GM21423 (cell line): ENCODE measurements around the gene TAGLN.

Source experiments
- ATAC-seq: cut with Tn5 transposase; IDR thresholded peaks from one replicate; pipeline ENCODE4 v1.9.1; 2021; ENCODE audit warnings: mild to moderate bottlenecking, moderate library complexity; ENCODE audit not compliant: unreplicated experiment

Gene TAGLN

GRCh38 chr11:117229931-117230285 lies 30.7 kb downstream of the TAGLN start:
- no peak for ATAC-seq

GRCh38 chr11:117230286-117230961 lies 31.3 kb downstream of the TAGLN start:
- ATAC-seq = no peak

- no peak for ATAC-seq
Observed at GRCh38 chr11:117230999-117231841, 32.0 kb downstream of the TAGLN start.

GRCh38 chr11:117231842-117232091 lies 32.6 kb downstream of the TAGLN start, which contains the start of gene PCSK7:
TSS of gene PCSK7 (minus strand) at chr11:117232073. CDS start at chr11:117229844, 2,229 bp downstream.
- no peak for ATAC-seq

- peak; percentile 65 for ATAC-seq
Observed at GRCh38 chr11:117232092-117232878, 33.1 kb downstream of the TAGLN start, which contains the start of gene RNF214. TSS of gene RNF214 (plus strand) at chr11:117232671. CDS start at chr11:117234273, 1,602 bp downstream.

GRCh38 chr11:117232911-117233409 lies 33.8 kb downstream of the TAGLN start:
- peak; percentile 2 for ATAC-seq

GRCh38 chr11:117238221-117238620 lies 39.1 kb downstream of the TAGLN start:
- no peak for ATAC-seq

- no peak for ATAC-seq
Observed at GRCh38 chr11:117239295-117239694, 40.1 kb downstream of the TAGLN start.

- ATAC-seq = no peak
Observed at GRCh38 chr11:117248341-117248740, 49.2 kb downstream of the TAGLN start.

GRCh38 chr11:117249571-117249970 lies 50.4 kb downstream of the TAGLN start:
- ATAC-seq = no peak

GRCh38 chr11:117251506-117251905 lies 52.3 kb downstream of the TAGLN start:
- ATAC-seq = no peak

- no peak for ATAC-seq
Observed at GRCh38 chr11:117255966-117256365, 56.8 kb downstream of the TAGLN start.

- no peak for ATAC-seq
Observed at GRCh38 chr11:117256573-117256972, 57.4 kb downstream of the TAGLN start.
